Endothelial cell of umbilical vein (primary cell): ENCODE measurements around the gene OR13J1.

Experiments used
- CTCF ChIP-seq, 2 donors: IDR thresholded peaks; 1 replicate in 1 of 2; 2 replicates in 1 of 2; pipeline ENCODE4 v1.5.1; 2011; ENCODE audit warnings: low read length in 2 of 2, mild to moderate bottlenecking in 2 of 2, moderate library complexity in 2 of 2, control low read depth in 1 of 2, inconsistent platforms in 1 of 2, low read depth in 1 of 2; ENCODE audit not compliant: insufficient read depth in 1 of 2; ENCODE audit errors: extremely low read depth in 1 of 2
- MAX ChIP-seq: IDR thresholded peaks from 2 replicates; pipeline ENCODE4 v1.6.1; 2011; ENCODE audit not compliant: insufficient read depth, insufficient read length

GRCh38 chr9:35854091-35854762 is 16.0 kb downstream of the OR13J1 start:
- TF ChIP-seq CTCF (IDR thresholded peaks at IDR 0.05; ENCODE audit: extremely low read depth in 1 of 2, insufficient read depth in 1 of 2, low read depth in 1 of 2, low read length in 2 of 2) (no peak), MAX (no peak)
